ENCODE measurements around the gene RAD50. TPM values are rescaled to one million over a fixed set of nuclear protein-coding genes. Genes with fewer than 3 reads are reported as not detected.

RAD50 gene
- total RNA-seq, 4 donors from 2014 or later, result 34.1 to 40.1 (median 37.5) TPM

GRCh38 chr5:132675936-132676689 is 119.3 kb downstream of the RAD50 start:
- H3K27me3 ChIP-seq, result no peaks in the 10 kb centered on the region
- no peak for DNase-seq
- TF ChIP-seq POLR2A (IDR thresholded peaks at IDR 0.05), result no peak
- TF ChIP-seq, protein P1, sequence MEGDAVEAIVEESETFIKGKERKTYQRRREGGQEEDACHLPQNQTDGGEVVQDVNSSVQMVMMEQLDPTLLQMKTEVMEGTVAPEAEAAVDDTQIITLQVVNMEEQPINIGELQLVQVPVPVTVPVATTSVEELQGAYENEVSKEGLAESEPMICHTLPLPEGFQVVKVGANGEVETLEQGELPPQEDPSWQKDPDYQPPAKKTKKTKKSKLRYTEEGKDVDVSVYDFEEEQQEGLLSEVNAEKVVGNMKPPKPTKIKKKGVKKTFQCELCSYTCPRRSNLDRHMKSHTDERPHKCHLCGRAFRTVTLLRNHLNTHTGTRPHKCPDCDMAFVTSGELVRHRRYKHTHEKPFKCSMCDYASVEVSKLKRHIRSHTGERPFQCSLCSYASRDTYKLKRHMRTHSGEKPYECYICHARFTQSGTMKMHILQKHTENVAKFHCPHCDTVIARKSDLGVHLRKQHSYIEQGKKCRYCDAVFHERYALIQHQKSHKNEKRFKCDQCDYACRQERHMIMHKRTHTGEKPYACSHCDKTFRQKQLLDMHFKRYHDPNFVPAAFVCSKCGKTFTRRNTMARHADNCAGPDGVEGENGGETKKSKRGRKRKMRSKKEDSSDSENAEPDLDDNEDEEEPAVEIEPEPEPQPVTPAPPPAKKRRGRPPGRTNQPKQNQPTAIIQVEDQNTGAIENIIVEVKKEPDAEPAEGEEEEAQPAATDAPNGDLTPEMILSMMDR (IDR thresholded peaks at IDR 0.05), result no peak
- H3K9me3 ChIP-seq, result no peaks in the 10 kb centered on the region
- H3K36me3 ChIP-seq, result no peaks in the 10 kb centered on the region
- peaks cover under 1 to 12% of the 10 kb centered on the region in 2 donors for H3K4me1 ChIP-seq
- H3K4me3 ChIP-seq (replicated peaks in 1 of 3), result no peak overlapping the region
- 89 to 94% methylated on average over 11 of the region's 11 CpGs for WGBS, 2 donors
- intact Hi-C loops (cut with DNase I), result no loop called here
- H3K27ac ChIP-seq, result no peak overlapping the region

DNA sequence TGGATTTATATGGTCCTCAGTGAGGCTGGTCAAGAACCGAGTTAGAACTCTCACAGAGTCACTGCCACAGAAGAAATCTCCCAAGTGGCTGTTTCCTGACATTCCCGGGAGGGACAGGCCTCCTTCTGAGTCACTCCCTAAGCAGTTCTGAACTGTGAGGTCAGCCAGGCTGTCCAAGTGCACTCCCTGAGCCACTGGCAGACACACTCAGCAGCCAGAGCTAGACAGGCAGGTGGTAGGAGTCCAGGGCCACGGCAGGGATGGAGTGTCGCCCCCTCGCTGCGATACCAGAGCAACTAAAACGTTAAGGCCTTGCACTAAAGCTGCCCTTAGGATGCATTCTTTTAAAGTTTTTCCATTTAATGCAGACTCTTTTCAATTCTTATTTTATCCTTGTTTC is 120.4 kb downstream of the RAD50 start:
- Histone ChIP-seq H3K4me3 (replicated peaks in 1 of 3) (no peak overlapping the region), H3K27me3 (no peaks in the 10 kb centered on the region), H3K4me1 (peaks cover 10 to 20% of the 10 kb centered on the region in 2 donors), H3K36me3 (no peaks in the 10 kb centered on the region), H3K9me3 (no peaks in the 10 kb centered on the region), H3K27ac (peak overlapping the region in 1 of 3 donors; percentile 15)
- WGBS, 2 donors, result 42 to 52% methylated on average over 7 of the region's 7 CpGs
- TF ChIP-seq, protein P1 (IDR thresholded peaks at IDR 0.05), result no peak
- peak in 1 of 2 donors; percentile 23 for TF ChIP-seq POLR2A (IDR thresholded peaks at IDR 0.05)
- intact Hi-C loops (cut with DNase I), result no loop called here
- DNase-seq, result peak; percentile 68 to 76

DNA sequence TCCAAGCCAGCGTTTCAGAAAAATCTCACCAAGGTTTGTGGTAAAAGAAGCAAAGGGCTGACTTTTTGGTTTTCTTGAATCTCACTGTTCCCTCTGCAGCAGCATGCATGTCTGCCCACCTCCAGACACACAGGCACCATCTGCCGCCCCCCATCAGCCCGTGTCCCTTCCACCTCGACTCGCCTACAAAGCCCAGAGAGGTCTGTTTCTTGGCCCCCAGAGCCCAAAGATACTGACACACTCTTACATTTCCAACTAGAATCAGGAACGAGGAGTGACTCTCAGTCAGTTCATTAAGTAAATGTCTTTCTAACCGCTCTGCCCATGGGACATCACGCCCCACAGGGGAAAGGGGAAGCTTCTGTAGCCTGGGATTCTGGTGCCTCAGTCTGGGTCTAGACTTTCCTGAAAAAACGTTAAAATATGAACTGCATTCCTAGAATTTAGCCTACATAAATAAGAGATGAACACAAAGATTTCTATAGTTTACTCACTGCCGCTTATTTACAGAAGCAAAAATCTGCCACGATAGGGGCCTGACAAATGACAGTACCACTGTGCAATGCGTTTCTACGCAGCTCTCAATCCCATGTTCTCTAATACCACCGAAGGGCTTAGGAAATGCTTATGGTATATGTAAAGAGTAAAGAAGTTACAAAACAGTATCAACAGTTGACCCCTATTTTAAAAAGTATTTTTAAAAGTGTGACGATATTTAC is 121.1 kb downstream of the RAD50 start:
- DNase-seq, result no peak
- no peak for TF ChIP-seq POLR2A (IDR thresholded peaks at IDR 0.05)
- Histone ChIP-seq H3K4me3 (replicated peaks in 1 of 3) (no peak overlapping the region), H3K27me3 (no peaks in the 10 kb centered on the region), H3K36me3 (no peaks in the 10 kb centered on the region), H3K27ac (no peak overlapping the region), H3K9me3 (no peaks in the 10 kb centered on the region), H3K4me1 (peaks cover 14 to 20% of the 10 kb centered on the region in 2 donors)
- intact Hi-C loops (cut with DNase I), result no loop called here
- WGBS, 2 donors, result 83 to 91% methylated on average over 15 of the region's 15 CpGs

DNA sequence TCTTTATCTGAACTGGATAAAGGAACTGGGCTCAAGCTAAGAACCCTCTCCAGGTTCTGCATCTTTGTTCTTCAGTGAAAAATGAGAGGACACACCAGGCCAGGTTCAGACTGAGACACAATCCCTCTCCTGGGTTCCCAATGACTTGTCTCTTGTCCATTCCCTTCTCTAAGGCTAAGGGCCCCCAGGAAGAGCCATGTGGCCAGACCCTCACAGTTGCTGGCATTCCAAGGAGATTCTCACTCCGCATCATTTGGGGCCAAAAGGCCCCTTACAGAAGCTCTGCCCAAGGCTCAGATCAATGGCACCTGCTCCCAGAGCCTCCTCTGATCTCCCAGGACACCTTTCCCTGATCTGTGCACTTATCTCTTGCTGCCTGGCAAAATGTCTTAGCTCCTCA is 122.0 kb downstream of the RAD50 start:
- Histone ChIP-seq H3K4me1 (peaks cover 14 to 20% of the 10 kb centered on the region in 2 donors), H3K4me3 (replicated peaks in 1 of 3) (no peak overlapping the region), H3K27me3 (no peaks in the 10 kb centered on the region), H3K27ac (no peak overlapping the region), H3K9me3 (no peaks in the 10 kb centered on the region), H3K36me3 (no peaks in the 10 kb centered on the region)
- intact Hi-C loops (cut with DNase I), result no loop called here
- whole genome bisulfite sequencing, 2 donors, result 86 to 90% methylated on average over 1 of the region's 1 CpG
- no peak for TF ChIP-seq POLR2A (IDR thresholded peaks at IDR 0.05)
- TF ChIP-seq, protein P1 (IDR thresholded peaks at IDR 0.05), result no peak
- DNase-seq, result no peak

- no peak overlapping the region for H3K4me3 ChIP-seq (replicated peaks in 1 of 3)
- intact Hi-C loops (cut with DNase I), result no loop called here
- peaks cover 14 to 19% of the 10 kb centered on the region in 2 donors for H3K4me1 ChIP-seq
- H3K27me3 ChIP-seq, result no peaks in the 10 kb centered on the region
- no peaks in the 10 kb centered on the region for H3K9me3 ChIP-seq
- H3K36me3 ChIP-seq, result no peaks in the 10 kb centered on the region
- DNase-seq, result no peak
- WGBS, 2 donors, result 91 to 93% methylated on average over 7 of the region's 7 CpGs
- no peak for TF ChIP-seq POLR2A (IDR thresholded peaks at IDR 0.05)
- TF ChIP-seq, protein P1 (IDR thresholded peaks at IDR 0.05), result no peak
- no peak overlapping the region for H3K27ac ChIP-seq
These were observed 122.4 kb downstream of the RAD50 start for GRCh38 chr5:132679166-132679565.
